Stimulated activated naive B cell treated with anti-CD40 and anti-IgM and Interleukin-4, amounts not matched to agents 10 μg/mL and 1 μg/mL and 100 μg/mL, for 72 hours (primary cell): ENCODE data around the gene NOTCH2.

Experiments
- ATAC-seq, 2 donors: fragments of 150-1000 bp; cut with Tn5 transposase; replicated peaks; 2 replicates each; pipeline ENCODE4 v1.10.0; 2021; ENCODE audit warnings: moderate library complexity in 1 of 2
- DNase-seq: peaks from one replicate; pipeline ENCODE4 v3.0.0; 2021
- H3K27ac Mint-ChIP-seq: one replicate; pipeline ENCODE4 v1.8.0; 2022; ENCODE audit warnings: mild to moderate bottlenecking, mixed read lengths
- H3K27me3 Mint-ChIP-seq, 2 donors: one replicate each; pipeline ENCODE4 v1.8.0; 2022; ENCODE audit warnings: mixed read lengths in 2 of 2
- H3K36me3 Mint-ChIP-seq, 2 donors: one replicate each; pipeline ENCODE4 v1.8.0; 2022; ENCODE audit warnings: mixed read lengths in 2 of 2, mild to moderate bottlenecking in 1 of 2
- H3K4me1 Mint-ChIP-seq, 2 donors: one replicate each; pipeline ENCODE4 v1.8.0; 2022; ENCODE audit warnings: mixed read lengths in 2 of 2, mild to moderate bottlenecking in 1 of 2
- H3K4me3 Mint-ChIP-seq, 2 donors: one replicate each; pipeline ENCODE4 v1.8.0; 2022; ENCODE audit warnings: mild to moderate bottlenecking in 2 of 2, mixed read lengths in 2 of 2, moderate library complexity in 1 of 2
- H3K9me3 Mint-ChIP-seq, 2 donors: one replicate each; pipeline ENCODE4 v1.8.0; 2022; ENCODE audit warnings: mixed read lengths in 2 of 2, mild to moderate bottlenecking in 1 of 2

NOTCH2 gene

DNA sequence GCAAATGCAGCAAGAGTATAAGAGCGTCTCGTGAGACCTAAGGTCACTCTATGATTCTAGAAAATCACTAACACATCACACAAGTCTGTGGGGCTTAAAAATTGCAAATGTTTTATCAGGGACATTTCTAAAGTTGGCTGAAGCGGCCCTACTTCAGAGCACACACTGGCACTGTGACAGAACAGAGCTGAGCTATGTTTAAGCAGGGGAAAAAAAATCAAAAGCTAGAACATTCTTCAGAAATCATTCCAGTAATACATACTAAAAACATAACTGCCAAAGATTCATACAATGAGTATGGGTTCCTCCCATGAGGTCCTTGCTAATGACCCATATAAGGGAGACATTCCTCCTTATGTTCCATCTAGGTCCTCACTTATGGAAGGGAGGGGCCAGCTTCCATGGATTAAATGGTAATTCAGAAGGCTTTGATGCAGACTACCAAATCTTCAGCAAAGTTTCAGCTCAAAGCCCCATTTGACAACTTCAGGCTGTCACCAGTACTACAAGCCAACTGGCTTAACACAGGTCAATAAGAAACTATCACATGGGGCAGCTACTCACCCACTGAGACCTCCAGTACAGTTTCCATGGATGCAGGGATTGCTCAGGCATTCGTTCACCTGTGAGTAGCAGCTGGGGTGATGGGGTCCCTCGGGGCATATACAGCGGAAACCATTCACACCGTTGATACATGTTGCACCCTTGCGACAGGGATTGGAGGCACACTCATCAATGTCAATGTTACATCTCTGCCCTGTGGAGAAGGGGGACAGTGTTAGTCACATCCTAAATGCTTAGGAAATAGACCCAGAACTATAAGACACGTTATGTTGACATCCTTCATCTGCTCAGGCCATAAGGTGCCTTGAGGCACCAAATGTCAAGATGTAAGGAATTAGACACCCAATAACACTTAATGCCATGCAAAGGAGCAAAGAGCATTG lies 114.7 kb downstream of the NOTCH2 start:
- DNase-seq (no peak), ATAC-seq (peak; percentile 36 to 56)
- H3K9me3 Mint-ChIP-seq, result no peaks in the 10 kb centered on the region
- no peak overlapping the region for H3K4me3 Mint-ChIP-seq
- no peaks in the 10 kb centered on the region for H3K27me3 Mint-ChIP-seq
- peaks cover 0 to 8% of the 10 kb centered on the region in 2 donors for H3K4me1 Mint-ChIP-seq
- peaks cover 14 to 28% of the 10 kb centered on the region in 2 donors for H3K36me3 Mint-ChIP-seq
- no peak overlapping the region for H3K27ac Mint-ChIP-seq

GRCh38 chr1:119953266-119953998 lies 116.0 kb downstream of the NOTCH2 start:
- H3K36me3 Mint-ChIP-seq, result peaks cover 12 to 21% of the 10 kb centered on the region in 2 donors
- no peak overlapping the region for H3K4me3 Mint-ChIP-seq
- no peak overlapping the region for H3K27ac Mint-ChIP-seq
- H3K4me1 Mint-ChIP-seq, result peaks cover 0 to 4% of the 10 kb centered on the region in 2 donors
- ATAC-seq (no peak), DNase-seq (no peak)
- H3K27me3 Mint-ChIP-seq, result no peaks in the 10 kb centered on the region
- no peaks in the 10 kb centered on the region for H3K9me3 Mint-ChIP-seq

GRCh38 chr1:119952496-119952895 lies 117.0 kb downstream of the NOTCH2 start:
- Mint-ChIP-seq H3K27me3 (no peaks in the 10 kb centered on the region), H3K9me3 (no peaks in the 10 kb centered on the region), H3K36me3 (peaks cover 15 to 23% of the 10 kb centered on the region in 2 donors), H3K27ac (no peak overlapping the region), H3K4me1 (peaks cover 0 to 2% of the 10 kb centered on the region in 2 donors), H3K4me3 (no peak overlapping the region)
- ATAC-seq (no peak), DNase-seq (no peak)

- Mint-ChIP-seq H3K36me3 (peaks cover 19 to 33% of the 10 kb centered on the region in 2 donors), H3K4me1 (peaks cover under 1 to 2% of the 10 kb centered on the region in 2 donors), H3K4me3 (no peak overlapping the region), H3K9me3 (no peaks in the 10 kb centered on the region), H3K27ac (peak overlapping the region; percentile 67), H3K27me3 (no peaks in the 10 kb centered on the region)
- DNase-seq, result peak; percentile 32
- peak; percentile 84 to 88 for ATAC-seq
Measured at GRCh38 chr1:119948342-119949214, 120.9 kb downstream of the NOTCH2 start.

DNA sequence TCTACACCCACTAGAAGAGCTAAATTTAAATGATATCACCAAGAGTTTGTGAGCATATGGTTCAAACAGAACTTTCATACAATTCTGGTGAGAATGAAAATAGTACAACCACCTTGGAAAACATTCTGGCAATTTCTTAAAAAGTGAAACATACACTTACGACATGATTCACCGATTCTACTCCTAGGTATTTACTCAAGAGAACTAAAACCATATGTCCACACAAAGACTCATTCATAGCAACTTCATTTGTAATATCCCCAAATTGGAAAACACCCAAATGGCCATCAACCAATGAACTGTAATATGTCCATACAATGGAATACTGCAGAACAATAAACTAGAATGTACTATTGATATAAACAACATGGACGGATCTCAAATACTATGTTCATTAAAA lies 122.0 kb downstream of the NOTCH2 start:
- DNase-seq (no peak), ATAC-seq (no peak)
- Mint-ChIP-seq H3K9me3 (no peaks in the 10 kb centered on the region), H3K27ac (no peak overlapping the region), H3K4me3 (no peak overlapping the region), H3K4me1 (peaks cover 1 to 8% of the 10 kb centered on the region in 2 donors), H3K27me3 (no peaks in the 10 kb centered on the region), H3K36me3 (peaks cover 12 to 31% of the 10 kb centered on the region in 2 donors)

- no peaks in the 10 kb centered on the region for H3K9me3 Mint-ChIP-seq
- DNase-seq, result no peak
- ATAC-seq, result no peak
- no peak overlapping the region for H3K4me3 Mint-ChIP-seq
- peaks cover 1 to 8% of the 10 kb centered on the region in 2 donors for H3K4me1 Mint-ChIP-seq
- peaks cover 13 to 35% of the 10 kb centered on the region in 2 donors for H3K36me3 Mint-ChIP-seq
- no peaks in the 10 kb centered on the region for H3K27me3 Mint-ChIP-seq
- peak overlapping the region; percentile 65 for H3K27ac Mint-ChIP-seq
Measured at GRCh38 chr1:119946724-119947123, 122.7 kb downstream of the NOTCH2 start.

DNA sequence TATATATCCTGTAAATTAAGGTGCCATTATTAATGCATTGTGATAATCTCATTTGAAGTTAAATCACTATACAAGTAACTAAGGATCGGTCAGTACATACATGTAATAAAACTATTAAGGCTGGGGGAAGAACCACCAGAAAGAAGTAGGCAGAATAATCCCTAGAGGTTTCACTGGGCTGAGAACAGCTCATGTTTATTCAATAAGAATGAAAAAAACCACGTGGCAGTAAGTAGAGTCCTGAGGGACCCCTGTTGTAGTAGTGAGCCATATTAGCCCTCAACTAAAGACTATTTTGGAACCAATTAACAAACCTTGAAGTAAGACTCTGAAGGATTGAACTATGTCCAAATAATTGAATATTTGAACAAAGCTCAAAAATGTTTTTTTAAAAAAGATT lies 126.2 kb downstream of the NOTCH2 start:
- ATAC-seq (peak; percentile 25 to 27), DNase-seq (no peak)
- peaks cover 1 to 8% of the 10 kb centered on the region in 2 donors for H3K4me1 Mint-ChIP-seq
- no peak overlapping the region for H3K27ac Mint-ChIP-seq
- H3K36me3 Mint-ChIP-seq, result peaks cover 18 to 46% of the 10 kb centered on the region in 2 donors
- H3K27me3 Mint-ChIP-seq, result no peaks in the 10 kb centered on the region
- H3K4me3 Mint-ChIP-seq, result no peak overlapping the region
- no peaks in the 10 kb centered on the region for H3K9me3 Mint-ChIP-seq

DNA sequence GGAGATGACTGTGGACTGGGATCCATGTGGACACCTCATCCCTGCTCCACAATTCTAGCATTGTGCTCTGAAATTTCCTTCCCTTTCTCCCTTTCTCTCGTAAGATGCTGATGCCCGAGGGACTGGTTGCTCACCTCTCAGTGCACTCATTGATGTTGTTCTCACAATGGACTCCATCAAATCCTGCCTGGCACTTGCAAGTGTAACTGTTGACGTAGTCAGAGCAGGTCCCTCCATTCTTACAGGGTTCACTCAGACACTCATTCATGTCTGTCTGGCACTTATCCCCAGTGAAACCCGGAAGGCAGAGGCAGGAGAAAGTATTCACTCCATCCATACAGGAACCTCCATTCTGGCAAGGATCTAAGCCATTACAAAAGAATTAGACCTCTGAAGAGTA lies 128.1 kb downstream of the NOTCH2 start:
- H3K27me3 Mint-ChIP-seq, result no peaks in the 10 kb centered on the region
- DNase-seq (no peak), ATAC-seq (no peak)
- no peak overlapping the region for H3K4me3 Mint-ChIP-seq
- peaks cover 29 to 49% of the 10 kb centered on the region in 2 donors for H3K36me3 Mint-ChIP-seq
- no peaks in the 10 kb centered on the region for H3K9me3 Mint-ChIP-seq
- peaks cover 1 to 8% of the 10 kb centered on the region in 2 donors for H3K4me1 Mint-ChIP-seq
- no peak overlapping the region for H3K27ac Mint-ChIP-seq

- no peak overlapping the region for H3K4me3 Mint-ChIP-seq
- peaks cover 34 to 55% of the 10 kb centered on the region in 2 donors for H3K36me3 Mint-ChIP-seq
- H3K27ac Mint-ChIP-seq, result no peak overlapping the region
- DNase-seq, result no peak
- H3K27me3 Mint-ChIP-seq, result no peaks in the 10 kb centered on the region
- peaks cover 1 to 8% of the 10 kb centered on the region in 2 donors for H3K4me1 Mint-ChIP-seq
- no peaks in the 10 kb centered on the region for H3K9me3 Mint-ChIP-seq
- no peak for ATAC-seq
Measured at GRCh38 chr1:119940697-119941096, 128.8 kb downstream of the NOTCH2 start.

GRCh38 chr1:119937198-119937597 lies 132.3 kb downstream of the NOTCH2 start:
- peaks cover 10 to 12% of the 10 kb centered on the region in 2 donors for H3K9me3 Mint-ChIP-seq

GRCh38 chr1:119935915-119936314 lies 133.5 kb downstream of the NOTCH2 start:
- H3K27me3 Mint-ChIP-seq, result no peaks in the 10 kb centered on the region
- ATAC-seq (no peak), DNase-seq (no peak)
- H3K36me3 Mint-ChIP-seq, result peaks cover 60 to 69% of the 10 kb centered on the region in 2 donors
- no peaks in the 10 kb centered on the region for H3K4me1 Mint-ChIP-seq
- H3K4me3 Mint-ChIP-seq, result no peak overlapping the region
- H3K27ac Mint-ChIP-seq, result no peak overlapping the region
- peaks cover 10 to 12% of the 10 kb centered on the region in 2 donors for H3K9me3 Mint-ChIP-seq

More at GRCh38 chr1:119937198-119937597, 132.3 kb downstream of the NOTCH2 start:
- Mint-ChIP-seq H3K27ac (no peak overlapping the region), H3K4me1 (no peaks in the 10 kb centered on the region), H3K36me3 (peaks cover 60 to 77% of the 10 kb centered on the region in 2 donors), H3K4me3 (no peak overlapping the region), H3K27me3 (no peaks in the 10 kb centered on the region)
- DNase-seq, result no peak
- no peak for ATAC-seq

DNA sequence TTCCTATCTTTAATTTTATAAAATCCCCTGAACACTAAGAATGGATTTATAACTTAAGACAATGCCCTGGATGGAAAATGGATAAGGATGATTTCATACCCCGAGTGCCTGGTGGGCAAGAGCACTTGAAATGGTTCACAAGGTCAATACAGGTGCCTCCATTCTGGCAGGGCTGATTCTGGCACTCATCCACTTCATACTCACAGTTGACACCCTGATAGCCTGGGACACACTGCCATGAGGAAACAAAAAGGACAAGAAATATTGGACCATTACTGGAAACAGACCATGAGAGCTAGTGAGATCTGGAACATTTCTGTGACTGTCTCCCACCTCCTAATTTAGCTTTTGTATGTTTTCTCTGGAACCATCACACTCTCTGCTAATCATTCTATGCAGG lies 134.1 kb downstream of the NOTCH2 start:
- Mint-ChIP-seq H3K36me3 (peaks cover 58 to 66% of the 10 kb centered on the region in 2 donors), H3K4me3 (no peak overlapping the region), H3K9me3 (peaks cover 10 to 12% of the 10 kb centered on the region in 2 donors), H3K27me3 (no peaks in the 10 kb centered on the region), H3K27ac (no peak overlapping the region), H3K4me1 (no peaks in the 10 kb centered on the region)
- ATAC-seq (no peak), DNase-seq (no peak)

- H3K9me3 Mint-ChIP-seq, result peaks cover 10 to 12% of the 10 kb centered on the region in 2 donors
Measured at GRCh38 chr1:119933397-119933796, 136.1 kb downstream of the NOTCH2 start.

More at GRCh38 chr1:119933397-119933796, 136.1 kb downstream of the NOTCH2 start:
- DNase-seq (no peak), ATAC-seq (no peak)
- H3K27ac Mint-ChIP-seq, result no peak overlapping the region
- H3K27me3 Mint-ChIP-seq, result no peaks in the 10 kb centered on the region
- peaks cover 55 to 56% of the 10 kb centered on the region in 2 donors for H3K36me3 Mint-ChIP-seq
- no peak overlapping the region for H3K4me3 Mint-ChIP-seq
- no peaks in the 10 kb centered on the region for H3K4me1 Mint-ChIP-seq
